ENCODE data around the gene DHX40.

DHX40 gene

GRCh38 chr17:59637611-59638310, 72.4 kb downstream of the DHX40 start:
- Histone ChIP-seq H3K36me3 (ENCODE audit: insufficient read depth) (no peaks in the 10 kb centered on the region), H3K4me1 (ENCODE audit: low read depth, poor library complexity, severe bottlenecking) (peaks cover 93% of the 10 kb centered on the region), H3K79me2 (ENCODE audit: insufficient read depth, low read depth) (peaks cover 96% of the 10 kb centered on the region), H3K4me2 (no peak overlapping the region; the same call in 1 of the 2 replicates), H3K9ac (no peak overlapping the region), H3K27me3 (ENCODE audit: insufficient read depth, low read depth) (no peaks in the 10 kb centered on the region), H3K27ac (no peak overlapping the region), H4K20me1 (ENCODE audit: insufficient read depth) (peaks cover 58% of the 10 kb centered on the region), H3K4me3 (IDR thresholded peaks at IDR 0.05; ENCODE audit: insufficient read depth, low read depth, low read length) (no peak overlapping the region), H2AFZ (ENCODE audit: low read depth) (no peak overlapping the region)
- no peak for TF ChIP-seq CTCF (conservative IDR thresholded peaks at IDR 0.05; ENCODE audit: low read depth, low read length)

- H3K9ac ChIP-seq: no peak overlapping the region
- no peaks in the 10 kb centered on the region for H3K27me3 ChIP-seq (ENCODE audit: insufficient read depth, low read depth)
- H3K4me3 ChIP-seq (IDR thresholded peaks at IDR 0.05; ENCODE audit: insufficient read depth, low read depth, low read length): no peak overlapping the region
- H3K27ac ChIP-seq: no peak overlapping the region
- TF ChIP-seq CTCF (conservative IDR thresholded peaks at IDR 0.05; ENCODE audit: low read depth, low read length): no peak
- H4K20me1 ChIP-seq (ENCODE audit: insufficient read depth): peaks cover 58% of the 10 kb centered on the region
- no peak overlapping the region for H3K4me2 ChIP-seq
- H3K79me2 ChIP-seq (ENCODE audit: insufficient read depth, low read depth): peaks cover 96% of the 10 kb centered on the region
- no peaks in the 10 kb centered on the region for H3K36me3 ChIP-seq (ENCODE audit: insufficient read depth)
- no peak overlapping the region for H2AFZ ChIP-seq (ENCODE audit: low read depth)
- peaks cover 92% of the 10 kb centered on the region for H3K4me1 ChIP-seq (ENCODE audit: low read depth, poor library complexity, severe bottlenecking)
Observed at GRCh38 chr17:59638553-59638952, 73.1 kb downstream of the DHX40 start.

- H3K4me2 ChIP-seq: peak overlapping the region; percentile 84
- H3K27ac ChIP-seq: peak overlapping the region; percentile 46; the same call in 1 of the 2 replicates
- H3K79me2 ChIP-seq (ENCODE audit: insufficient read depth, low read depth): peaks cover 92% of the 10 kb centered on the region
- no peak overlapping the region; the same call in 1 of the 2 replicates for H3K9ac ChIP-seq
- H3K27me3 ChIP-seq (ENCODE audit: insufficient read depth, low read depth): no peaks in the 10 kb centered on the region
- no peak overlapping the region for H3K4me3 ChIP-seq (IDR thresholded peaks at IDR 0.05; ENCODE audit: insufficient read depth, low read depth, low read length)
- no peak overlapping the region for H2AFZ ChIP-seq (ENCODE audit: low read depth)
- H4K20me1 ChIP-seq (ENCODE audit: insufficient read depth): peaks cover 54% of the 10 kb centered on the region
- TF ChIP-seq CTCF (conservative IDR thresholded peaks at IDR 0.05; ENCODE audit: low read depth, low read length): no peak
- H3K36me3 ChIP-seq (ENCODE audit: insufficient read depth): no peaks in the 10 kb centered on the region
- peaks cover 61% of the 10 kb centered on the region for H3K4me1 ChIP-seq (ENCODE audit: low read depth, poor library complexity, severe bottlenecking)
Observed at GRCh38 chr17:59641799-59642484, 76.5 kb downstream of the DHX40 start.

GRCh38 chr17:59642565-59642964, 77.2 kb downstream of the DHX40 start:
- Histone ChIP-seq H3K9ac (no peak overlapping the region), H3K4me3 (IDR thresholded peaks at IDR 0.05; ENCODE audit: insufficient read depth, low read depth, low read length) (no peak overlapping the region), H2AFZ (ENCODE audit: low read depth) (no peak overlapping the region), H3K27ac (peak overlapping the region; percentile 46; the same call in 1 of the 2 replicates), H3K4me2 (peak overlapping the region; percentile 84), H3K36me3 (ENCODE audit: insufficient read depth) (peaks cover under 1% of the 10 kb centered on the region; the same call in 1 of the 2 replicates), H3K79me2 (ENCODE audit: insufficient read depth, low read depth) (peaks cover 94% of the 10 kb centered on the region), H3K27me3 (ENCODE audit: insufficient read depth, low read depth) (no peaks in the 10 kb centered on the region), H4K20me1 (ENCODE audit: insufficient read depth) (peaks cover 59% of the 10 kb centered on the region), H3K4me1 (ENCODE audit: low read depth, poor library complexity, severe bottlenecking) (peaks cover 56% of the 10 kb centered on the region)
- no peak for TF ChIP-seq CTCF (conservative IDR thresholded peaks at IDR 0.05; ENCODE audit: low read depth, low read length)

Measured in KMS-11 (cell line).